GM12878 (cell line): Measurements from ENCODE around the gene RHOF.

ENCODE experiments used
- CEBPB ChIP-seq, 2 experiments: fragments of 150-350 bp in 1 of 2; IDR thresholded peaks; 2 replicates each; pipeline ENCODE4 v1.6.1; 2012 to 2014; ENCODE audit warnings: low read depth in 2 of 2, low read length in 2 of 2, borderline replicate concordance in 1 of 2, inconsistent platforms in 1 of 2
- CREB1 ChIP-seq: IDR thresholded peaks from 2 replicates; pipeline ENCODE4 v1.6.1; 2012; ENCODE audit warnings: low read depth, mild to moderate bottlenecking, inconsistent platforms
- CREM ChIP-seq: IDR thresholded peaks from 2 replicates; pipeline ENCODE4 v1.6.1; 2014; ENCODE audit warnings: antibody characterized with exemption, low read depth
- GABPA ChIP-seq: IDR thresholded peaks from 2 replicates; pipeline ENCODE4 v1.6.1; 2014; ENCODE audit warnings: antibody characterized with exemption, low read depth, mild to moderate bottlenecking, inconsistent platforms
- MYC ChIP-seq: IDR thresholded peaks from 2 replicates; pipeline ENCODE4 v1.6.1; 2011; ENCODE audit warnings: mild to moderate bottlenecking, low read length, moderate library complexity, inconsistent platforms; ENCODE audit not compliant: insufficient read depth, insufficient replicate concordance, insufficient read length, severe bottlenecking
- NKRF ChIP-seq: fragments of 450-650 bp; conservative IDR thresholded peaks from 2 replicates; pipeline ENCODE4 v1.6.1; 2017; ENCODE audit warnings: mild to moderate bottlenecking, moderate library complexity
- NR2C2 ChIP-seq: IDR thresholded peaks from 2 replicates; pipeline ENCODE4 v1.6.1; 2011; ENCODE audit warnings: borderline replicate concordance, low read depth; ENCODE audit not compliant: control insufficient read depth, insufficient read length
- POLR2AphosphoS5 ChIP-seq: IDR thresholded peaks from 2 replicates; pipeline ENCODE4 v1.6.1; 2011; ENCODE audit warnings: mild to moderate bottlenecking, low read length, inconsistent platforms
- RFX5 ChIP-seq: IDR thresholded peaks from 2 replicates; pipeline ENCODE4 v1.6.1; 2011; ENCODE audit warnings: low read depth, low read length, improper control_type of control experiment
- TARDBP ChIP-seq: IDR thresholded peaks from 2 replicates; pipeline ENCODE4 v1.6.1; 2016; ENCODE audit warnings: borderline replicate concordance
- ZSCAN29 ChIP-seq: fragments of 450-650 bp; IDR thresholded peaks from 2 replicates; pipeline ENCODE4 v1.6.1; 2017; ENCODE audit warnings: mild to moderate bottlenecking, moderate library complexity
- TF ChIP-seq, protein P1 (sequence below), 3 experiments: IDR thresholded peaks in 2 of 3; conservative IDR thresholded peaks in 1 of 3; 2 replicates each; pipeline ENCODE4 v1.5.1; 2011; ENCODE audit warnings: low read depth in 3 of 3, low read length in 3 of 3, mild to moderate bottlenecking in 3 of 3, control low read depth in 2 of 3, moderate library complexity in 2 of 3, inconsistent platforms in 1 of 3, mixed read lengths in 1 of 3; ENCODE audit not compliant: control insufficient read depth in 2 of 3, insufficient read depth in 1 of 3; ENCODE audit errors: extremely low read depth in 1 of 3
- TF ChIP-seq, protein P2 (sequence below): IDR thresholded peaks from 2 replicates; pipeline ENCODE4 v1.6.1; 2011; ENCODE audit warnings: low read depth, low read length, improper control_type of control experiment, borderline replicate concordance

- TF ChIP-seq, protein P1, sequence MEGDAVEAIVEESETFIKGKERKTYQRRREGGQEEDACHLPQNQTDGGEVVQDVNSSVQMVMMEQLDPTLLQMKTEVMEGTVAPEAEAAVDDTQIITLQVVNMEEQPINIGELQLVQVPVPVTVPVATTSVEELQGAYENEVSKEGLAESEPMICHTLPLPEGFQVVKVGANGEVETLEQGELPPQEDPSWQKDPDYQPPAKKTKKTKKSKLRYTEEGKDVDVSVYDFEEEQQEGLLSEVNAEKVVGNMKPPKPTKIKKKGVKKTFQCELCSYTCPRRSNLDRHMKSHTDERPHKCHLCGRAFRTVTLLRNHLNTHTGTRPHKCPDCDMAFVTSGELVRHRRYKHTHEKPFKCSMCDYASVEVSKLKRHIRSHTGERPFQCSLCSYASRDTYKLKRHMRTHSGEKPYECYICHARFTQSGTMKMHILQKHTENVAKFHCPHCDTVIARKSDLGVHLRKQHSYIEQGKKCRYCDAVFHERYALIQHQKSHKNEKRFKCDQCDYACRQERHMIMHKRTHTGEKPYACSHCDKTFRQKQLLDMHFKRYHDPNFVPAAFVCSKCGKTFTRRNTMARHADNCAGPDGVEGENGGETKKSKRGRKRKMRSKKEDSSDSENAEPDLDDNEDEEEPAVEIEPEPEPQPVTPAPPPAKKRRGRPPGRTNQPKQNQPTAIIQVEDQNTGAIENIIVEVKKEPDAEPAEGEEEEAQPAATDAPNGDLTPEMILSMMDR (IDR thresholded peaks at IDR 0.05 in 2 of 3, conservative IDR thresholded peaks at IDR 0.05 in 1 of 3; ENCODE audit: control insufficient read depth in 2 of 3, extremely low read depth in 1 of 3, insufficient read depth in 1 of 3, low read depth in 3 of 3, low read length in 3 of 3) = no peak
- no peak for TF ChIP-seq POLR2AphosphoS5
- no peak for TF ChIP-seq NR2C2
- TF ChIP-seq CEBPB (IDR thresholded peaks at IDR 0.05; ENCODE audit: borderline replicate concordance in 1 of 2, low read depth in 2 of 2, low read length in 2 of 2) = no peak
- no peak for TF ChIP-seq CREM
- TF ChIP-seq ZSCAN29 = no peak
- TF ChIP-seq TARDBP = no peak
- TF ChIP-seq MYC = no peak
- TF ChIP-seq NKRF = no peak
- TF ChIP-seq CREB1 = no peak
- no peak for TF ChIP-seq GABPA
- no peak for TF ChIP-seq RFX5
- TF ChIP-seq, protein P2, sequence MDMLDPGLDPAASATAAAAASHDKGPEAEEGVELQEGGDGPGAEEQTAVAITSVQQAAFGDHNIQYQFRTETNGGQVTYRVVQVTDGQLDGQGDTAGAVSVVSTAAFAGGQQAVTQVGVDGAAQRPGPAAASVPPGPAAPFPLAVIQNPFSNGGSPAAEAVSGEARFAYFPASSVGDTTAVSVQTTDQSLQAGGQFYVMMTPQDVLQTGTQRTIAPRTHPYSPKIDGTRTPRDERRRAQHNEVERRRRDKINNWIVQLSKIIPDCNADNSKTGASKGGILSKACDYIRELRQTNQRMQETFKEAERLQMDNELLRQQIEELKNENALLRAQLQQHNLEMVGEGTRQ = no peak
Measured at GRCh38 chr12:121729021-121729420, 64.5 kb downstream of the RHOF start.
